ENCODE results near the gene C1orf198. TPM values are rescaled to one million over a fixed set of nuclear protein-coding genes. Genes with fewer than 3 reads are reported as not detected.

The C1orf198 gene
- polyA plus RNA-seq, 2 of the 4 experiments (the other 2 are of a cell fraction): 12.0 to 20.4 TPM

- Histone ChIP-seq H3K4me1 (no peaks in the 10 kb centered on the region), H3K27ac (no peak overlapping the region), H3K4me3 (no peak overlapping the region), H3K4me2 (no peak overlapping the region), H3K9me3 (peaks cover 17% of the 10 kb centered on the region)
- TF ChIP-seq CBX8 (IDR thresholded peaks at IDR 0.05) (no peak), HOXB5 (CRISPR knock-in tag; IDR thresholded peaks at IDR 0.05) (no peak), E2F6 (IDR thresholded peaks at IDR 0.05; ENCODE audit: borderline replicate concordance, low read depth) (no peak), PHF8 (IDR thresholded peaks at IDR 0.05; ENCODE audit: borderline replicate concordance, low read depth) (no peak), GATA3 (IDR thresholded peaks at IDR 0.05; ENCODE audit: borderline replicate concordance) (no peak), HEYL (CRISPR knock-in tag; IDR thresholded peaks at IDR 0.05) (no peak), TP53 (CRISPR knock-in tag; IDR thresholded peaks at IDR 0.05) (no peak), USF2 (IDR thresholded peaks at IDR 0.05) (no peak), NFE2L2 (conservative IDR thresholded peaks at IDR 0.05; ENCODE audit: low read length) (no peak), RARB (CRISPR knock-in tag; IDR thresholded peaks at IDR 0.05) (no peak), ATOH8 (CRISPR knock-in tag; IDR thresholded peaks at IDR 0.05; ENCODE audit: low read depth) (no peak)
- CTCF ChIA-PET: no interaction called here
- POLR2A ChIA-PET: interaction anchor here (0.8 kb wide), 1 partner anchor 87 kb away, joined by 4 read pairs; no protein-coding TSS in a partner anchor
- FAIRE-seq (no peak), DNase-seq (ENCODE audit: low read depth in 1 of 2, low spot score in 1 of 2) (no peak), ATAC-seq (no peak)
- 57% methylated on average over 4 of the region's 4 CpGs for WGBS (ENCODE audit: missing lambda C conversion rate)
These were observed 15.6 kb upstream of the C1orf198 start for GRCh38 chr1:230883967-230884366.

GRCh38 chr1:230879778-230880177, 11.5 kb upstream of the C1orf198 start:
- TF ChIP-seq MAFK (IDR thresholded peaks at IDR 0.05; ENCODE audit: partially characterized antibody) (no peak), HDAC2 (IDR thresholded peaks at IDR 0.05) (no peak), POLR2A (IDR thresholded peaks at IDR 0.05; ENCODE audit: low read length) (no peak), E2F6 (IDR thresholded peaks at IDR 0.05; ENCODE audit: borderline replicate concordance, low read depth) (no peak), ZFP36 (IDR thresholded peaks at IDR 0.05; ENCODE audit: borderline replicate concordance, partially characterized antibody) (no peak), MAZ (IDR thresholded peaks at IDR 0.05; ENCODE audit: borderline replicate concordance, low read depth, low read length) (no peak), NR3C1 (IDR thresholded peaks at IDR 0.05) (no peak), NFE2L2 (conservative IDR thresholded peaks at IDR 0.05; ENCODE audit: low read length) (no peak), SREBF2 (IDR thresholded peaks at IDR 0.05) (no peak), CEBPB (IDR thresholded peaks at IDR 0.05) (no peak), CBX2 (IDR thresholded peaks at IDR 0.05; ENCODE audit: borderline replicate concordance, low read depth) (no peak), MYC (IDR thresholded peaks at IDR 0.05; ENCODE audit: borderline replicate concordance, low read length) (no peak), ZNF302 (CRISPR knock-in tag; IDR thresholded peaks at IDR 0.05) (no peak), NPAS2 (CRISPR knock-in tag; IDR thresholded peaks at IDR 0.05; ENCODE audit: borderline replicate concordance) (no peak), FOSB (CRISPR knock-in tag; IDR thresholded peaks at IDR 0.05) (no peak)
- Histone ChIP-seq H3K9me3 (peaks cover 8% of the 10 kb centered on the region), H3K4me1 (no peaks in the 10 kb centered on the region), H3K27ac (no peak overlapping the region), H3K4me2 (no peak overlapping the region), H3K4me3 (no peak overlapping the region)
- DNase-seq (ENCODE audit: low read depth in 1 of 2, low spot score in 1 of 2) (no peak), FAIRE-seq (no peak), ATAC-seq (no peak)
- ChIA-PET POLR2A (no interaction called here), CTCF (no interaction called here)
- 67% methylated on average over 5 of the region's 8 CpGs for WGBS (ENCODE audit: missing lambda C conversion rate)

- no peak overlapping the region for H3K27ac ChIP-seq
- no peaks in the 10 kb centered on the region for H3K4me1 ChIP-seq
- POLR2A ChIA-PET: no interaction called here
- no peaks in the 10 kb centered on the region; the same call in 2 of the 3 replicates for H3K9me3 ChIP-seq
- ATAC-seq (no peak), FAIRE-seq (no peak), DNase-seq (ENCODE audit: low read depth in 1 of 2, low spot score in 1 of 2) (no peak)
- H3K4me3 ChIP-seq: no peak overlapping the region
- WGBS (ENCODE audit: missing lambda C conversion rate): 36% methylated on average over 5 of the region's 5 CpGs
- no peak overlapping the region for H3K4me2 ChIP-seq
- CTCF ChIA-PET: no interaction called here
- TF ChIP-seq ZFP36 (IDR thresholded peaks at IDR 0.05; ENCODE audit: borderline replicate concordance, partially characterized antibody) (no peak), KDM1A (IDR thresholded peaks at IDR 0.05; ENCODE audit: low read depth) (no peak), HOXA7 (CRISPR knock-in tag; IDR thresholded peaks at IDR 0.05) (no peak), CHD4 (IDR thresholded peaks at IDR 0.05; ENCODE audit: borderline replicate concordance) (no peak), PHF8 (IDR thresholded peaks at IDR 0.05; ENCODE audit: borderline replicate concordance, low read depth) (no peak)
These were observed 10.3 kb upstream of the C1orf198 start for GRCh38 chr1:230878591-230878990.
